Smooth muscle cell (in vitro differentiated cells): ENCODE data around the gene CCDC187. TPM values are rescaled to one million over a fixed set of nuclear protein-coding genes. Genes with fewer than 3 reads are reported as not detected.

Source experiments
- DNase-seq: peaks from one replicate; lab custom pipeline; 2025; ENCODE audit not compliant: unreplicated experiment; lab: John Stamatoyannopoulos, UW
- H2AFZ ChIP-seq: fragments of 200-600 bp; sonication (generic); 2 replicates; pipeline ENCODE4 v1.6.0; 2016; ENCODE audit warnings: antibody characterized with exemption, low read depth, mild to moderate bottlenecking
- H3F3A ChIP-seq: fragments of 200-600 bp; sonication (generic); 2 replicates; pipeline ENCODE4 v1.6.0; 2017; ENCODE audit warnings: antibody characterized with exemption, low read depth
- H3K27ac ChIP-seq: fragments of 200-600 bp; sonication (generic); 2 replicates; pipeline ENCODE4 v1.5.1; 2016; ENCODE audit warnings: low read depth, mild to moderate bottlenecking
- H3K27me3 ChIP-seq: fragments of 200-600 bp; sonication (generic); 2 replicates; pipeline ENCODE4 v1.6.1; 2016; ENCODE audit warnings: low read depth, mild to moderate bottlenecking
- H3K36me3 ChIP-seq: fragments of 200-600 bp; sonication (generic); 2 replicates; pipeline ENCODE4 v1.5.1; 2016; ENCODE audit warnings: low read depth
- H3K4me1 ChIP-seq: fragments of 200-600 bp; sonication (generic); 2 replicates; pipeline ENCODE4 v1.5.1; 2016; ENCODE audit warnings: low read depth
- H3K4me2 ChIP-seq: fragments of 200-600 bp; sonication (generic); 2 replicates; pipeline ENCODE4 v1.6.0; 2016; ENCODE audit warnings: mild to moderate bottlenecking
- H3K4me3 ChIP-seq: fragments of 200-600 bp; sonication (generic); 2 replicates; pipeline ENCODE4 v1.5.1; 2016; ENCODE audit warnings: mild to moderate bottlenecking
- H3K79me2 ChIP-seq: fragments of 200-600 bp; sonication (generic); 2 replicates; pipeline ENCODE4 v1.6.0; 2016; ENCODE audit warnings: low read depth, mild to moderate bottlenecking
- H3K9ac ChIP-seq: fragments of 200-600 bp; sonication (generic); 2 replicates; pipeline ENCODE4 v1.6.0; 2016; ENCODE audit warnings: low read depth
- H3K9me3 ChIP-seq: fragments of 200-600 bp; sonication (generic); replicated peaks from 2 replicates; pipeline ENCODE4 v1.5.1; 2016; ENCODE audit warnings: low read depth
- H4K20me1 ChIP-seq: fragments of 200-600 bp; sonication (generic); 2 replicates; pipeline ENCODE4 v1.6.0; 2016; ENCODE audit warnings: low read depth
- whole genome bisulfite sequencing: methylation state at CpG from one replicate; pipeline ENCODE4 v1.1.7; 2016; ENCODE audit warnings: low lambda C conversion rate; 5-methylcytosine and 5-hydroxymethylcytosine counted together
- polyA plus RNA-seq: library from polyadenylated mRNA; unstranded; fragments of >200 nt; fragmentation: Nextera tagmentation; extraction: Ambion mirVana; gene quantifications from 2 replicates; pipeline ENCODE4 v1.2.1, GENCODE V29; 2016
- total RNA-seq: library from RNA; depleted of rRNA; stranded (reverse); fragments of >200 nt; gene quantifications from 2 replicates; pipeline ENCODE4 v1.2.3, GENCODE V29; 2014
- TF ChIP-seq, protein P1 (sequence below): fragments of 200-600 bp; sonication (generic); IDR thresholded peaks from 2 replicates; pipeline ENCODE4 v1.5.1; 2017; ENCODE audit warnings: borderline replicate concordance, mild to moderate bottlenecking, antibody characterized with exemption; ENCODE audit not compliant: insufficient read depth, poor library complexity, severe bottlenecking

CCDC187 gene
- total and polyA plus RNA-seq, 2 experiments from 2014 or later = 0.10 TPM; not detected in 1

DNA sequence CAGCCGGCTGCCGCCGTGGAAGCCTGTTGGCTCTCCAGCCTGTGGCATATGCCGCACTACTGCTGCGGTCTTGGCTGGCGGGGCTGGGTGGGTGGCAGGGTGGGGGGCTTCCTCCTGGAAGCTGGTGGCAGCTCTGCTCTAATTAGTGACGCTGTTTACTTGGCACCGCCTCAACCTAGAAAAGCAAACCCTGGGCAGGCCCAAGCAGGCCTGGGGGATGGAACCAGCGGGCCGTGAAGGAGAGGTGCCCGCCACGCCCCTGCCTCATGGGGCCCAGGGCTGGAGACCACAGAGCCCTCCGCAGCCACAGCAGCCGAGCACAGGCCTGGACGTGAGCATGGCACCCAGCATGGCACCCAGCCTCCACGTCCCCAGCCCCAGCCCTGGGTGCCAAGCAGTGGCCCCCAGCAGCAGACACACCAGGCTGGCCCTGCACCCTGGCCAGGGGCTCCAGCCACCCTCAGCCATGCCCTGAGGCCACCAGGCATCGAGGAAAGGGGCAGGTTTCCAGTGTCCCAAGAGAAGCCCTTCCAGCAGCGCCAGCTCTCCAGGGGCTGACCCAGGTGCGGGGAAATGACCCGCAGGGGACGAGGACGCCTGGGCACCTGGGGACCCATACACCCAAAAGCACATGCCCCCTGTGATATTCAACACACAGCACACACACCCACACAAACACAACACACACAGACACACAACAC is 5.4 kb upstream of the CCDC187 start:
- WGBS = 88% methylated on average over 14 of the region's 22 CpGs

DNA sequence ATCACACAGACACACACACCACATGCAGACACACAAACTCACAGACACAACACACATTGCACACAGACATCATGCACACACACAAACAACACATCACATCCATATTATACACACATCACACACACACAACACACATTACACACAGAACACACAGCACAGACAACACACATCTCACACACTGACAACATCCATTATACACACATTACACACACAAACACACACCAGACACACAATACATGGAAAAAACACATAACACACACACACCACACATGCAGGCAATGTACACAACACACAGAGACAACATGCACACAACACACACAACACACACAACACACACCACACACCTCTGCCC is 4.8 kb upstream of the CCDC187 start:
- Histone ChIP-seq H3K27ac (no peak overlapping the region), H3K4me1 (no peaks in the 10 kb centered on the region), H4K20me1 (no peaks in the 10 kb centered on the region), H3F3A (no peaks in the 10 kb centered on the region), H3K9ac (no peak overlapping the region), H3K27me3 (no peaks in the 10 kb centered on the region), H3K4me3 (no peak overlapping the region), H3K36me3 (no peaks in the 10 kb centered on the region), H3K79me2 (no peaks in the 10 kb centered on the region), H3K4me2 (no peak overlapping the region), H2AFZ (no peak overlapping the region), H3K9me3 (no peaks in the 10 kb centered on the region)
- TF ChIP-seq, protein P1, sequence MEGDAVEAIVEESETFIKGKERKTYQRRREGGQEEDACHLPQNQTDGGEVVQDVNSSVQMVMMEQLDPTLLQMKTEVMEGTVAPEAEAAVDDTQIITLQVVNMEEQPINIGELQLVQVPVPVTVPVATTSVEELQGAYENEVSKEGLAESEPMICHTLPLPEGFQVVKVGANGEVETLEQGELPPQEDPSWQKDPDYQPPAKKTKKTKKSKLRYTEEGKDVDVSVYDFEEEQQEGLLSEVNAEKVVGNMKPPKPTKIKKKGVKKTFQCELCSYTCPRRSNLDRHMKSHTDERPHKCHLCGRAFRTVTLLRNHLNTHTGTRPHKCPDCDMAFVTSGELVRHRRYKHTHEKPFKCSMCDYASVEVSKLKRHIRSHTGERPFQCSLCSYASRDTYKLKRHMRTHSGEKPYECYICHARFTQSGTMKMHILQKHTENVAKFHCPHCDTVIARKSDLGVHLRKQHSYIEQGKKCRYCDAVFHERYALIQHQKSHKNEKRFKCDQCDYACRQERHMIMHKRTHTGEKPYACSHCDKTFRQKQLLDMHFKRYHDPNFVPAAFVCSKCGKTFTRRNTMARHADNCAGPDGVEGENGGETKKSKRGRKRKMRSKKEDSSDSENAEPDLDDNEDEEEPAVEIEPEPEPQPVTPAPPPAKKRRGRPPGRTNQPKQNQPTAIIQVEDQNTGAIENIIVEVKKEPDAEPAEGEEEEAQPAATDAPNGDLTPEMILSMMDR = no peak
- no peak for DNase-seq

More for the DNA sequence above, 5.4 kb upstream of the CCDC187 start:
- no peaks in the 10 kb centered on the region for H3F3A ChIP-seq
- H3K27me3 ChIP-seq = no peaks in the 10 kb centered on the region
- TF ChIP-seq, protein P1 = no peak
- no peaks in the 10 kb centered on the region for H3K36me3 ChIP-seq
- no peaks in the 10 kb centered on the region for H4K20me1 ChIP-seq
- H3K4me3 ChIP-seq = no peak overlapping the region
- H2AFZ ChIP-seq = no peak overlapping the region
- H3K9me3 ChIP-seq = no peaks in the 10 kb centered on the region
- no peaks in the 10 kb centered on the region for H3K79me2 ChIP-seq
- no peaks in the 10 kb centered on the region for H3K4me1 ChIP-seq
- H3K27ac ChIP-seq = no peak overlapping the region
- DNase-seq = no peak
- H3K4me2 ChIP-seq = no peak overlapping the region
- H3K9ac ChIP-seq = no peak overlapping the region

DNA sequence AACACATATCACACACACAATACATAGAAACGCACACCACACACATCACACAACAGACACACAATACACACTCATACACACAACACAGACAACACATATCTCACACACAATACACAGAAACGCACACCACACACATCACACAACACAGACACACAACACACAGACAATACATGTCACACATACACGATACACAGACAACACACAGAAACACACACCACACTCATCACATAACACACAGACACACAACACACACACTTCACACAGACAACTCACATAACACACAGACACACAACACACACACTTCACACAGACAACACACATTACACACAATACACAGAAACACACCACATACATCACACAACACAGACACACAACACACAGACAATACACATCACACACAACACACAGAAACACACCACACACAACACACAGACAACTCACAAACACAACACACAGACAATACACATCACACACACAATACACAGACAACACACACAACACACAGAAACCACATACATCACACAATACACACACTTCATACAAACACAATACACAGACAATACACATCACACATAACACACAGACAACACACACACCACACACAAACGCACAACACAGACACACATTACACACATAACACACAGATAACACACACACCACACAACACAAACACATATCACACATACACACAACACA is 4.3 kb upstream of the CCDC187 start:
- Histone ChIP-seq H3K9me3 (no peaks in the 10 kb centered on the region), H3K9ac (no peak overlapping the region), H3K36me3 (no peaks in the 10 kb centered on the region), H3K4me2 (no peak overlapping the region), H3K4me1 (no peaks in the 10 kb centered on the region), H3K27ac (no peak overlapping the region), H2AFZ (no peak overlapping the region), H3K79me2 (no peaks in the 10 kb centered on the region), H3F3A (no peaks in the 10 kb centered on the region), H4K20me1 (no peaks in the 10 kb centered on the region), H3K4me3 (no peak overlapping the region), H3K27me3 (no peaks in the 10 kb centered on the region)
- TF ChIP-seq, protein P1 = no peak
- WGBS = 97% methylated on average over 4 of the region's 4 CpGs
- no peak for DNase-seq

DNA sequence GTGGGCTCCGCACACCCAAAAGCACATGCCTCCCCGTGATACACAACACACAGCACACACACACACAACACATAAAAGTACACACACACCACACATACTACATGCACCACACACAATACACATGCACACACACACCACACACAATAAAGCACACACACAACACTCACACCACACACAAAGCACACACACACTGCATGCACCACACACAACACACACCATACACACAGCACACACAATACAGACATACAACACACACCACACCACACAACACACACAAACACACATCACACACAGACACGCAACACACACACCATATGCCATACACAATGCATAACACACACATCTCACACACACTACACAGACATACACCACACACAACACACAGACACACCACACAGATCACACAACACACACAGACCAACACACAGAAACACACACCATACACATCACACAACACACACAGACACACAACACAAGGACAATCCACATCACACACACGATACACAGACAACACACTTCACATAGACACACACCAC is 3.4 kb upstream of the CCDC187 start:
- no peak for DNase-seq
- Histone ChIP-seq H3K27me3 (no peaks in the 10 kb centered on the region), H3K36me3 (no peaks in the 10 kb centered on the region), H3K79me2 (no peaks in the 10 kb centered on the region), H4K20me1 (no peaks in the 10 kb centered on the region), H3K9ac (no peak overlapping the region), H3K4me2 (no peak overlapping the region), H3F3A (no peaks in the 10 kb centered on the region), H3K4me1 (no peaks in the 10 kb centered on the region), H2AFZ (no peak overlapping the region), H3K9me3 (no peaks in the 10 kb centered on the region), H3K27ac (no peak overlapping the region), H3K4me3 (no peak overlapping the region)
- WGBS = 91% methylated on average over 2 of the region's 4 CpGs
- TF ChIP-seq, protein P1 = no peak
